ENCODE measurements around the gene PIGM.

PIGM gene

DNA sequence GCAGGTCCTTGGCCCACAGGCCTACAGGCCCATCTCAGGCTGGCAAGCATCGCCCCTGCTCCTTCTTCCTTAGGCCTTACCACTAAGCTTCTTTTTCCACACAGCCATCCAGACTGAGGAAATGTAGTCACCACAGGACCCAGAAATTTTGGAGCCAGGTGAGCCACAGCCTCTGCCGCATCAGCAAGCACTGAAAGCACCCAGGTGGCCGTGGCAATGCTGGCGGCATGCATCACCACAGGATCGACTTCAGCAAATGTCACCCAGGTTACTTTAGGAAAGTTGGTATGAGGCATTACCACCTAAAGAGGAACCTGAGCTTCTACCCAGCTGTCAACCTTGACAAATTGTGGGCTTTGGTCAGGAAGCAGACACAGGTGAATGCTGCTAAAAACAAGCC lies 11.6 kb downstream of the PIGM start:
- no peak for DNase-seq

DNA sequence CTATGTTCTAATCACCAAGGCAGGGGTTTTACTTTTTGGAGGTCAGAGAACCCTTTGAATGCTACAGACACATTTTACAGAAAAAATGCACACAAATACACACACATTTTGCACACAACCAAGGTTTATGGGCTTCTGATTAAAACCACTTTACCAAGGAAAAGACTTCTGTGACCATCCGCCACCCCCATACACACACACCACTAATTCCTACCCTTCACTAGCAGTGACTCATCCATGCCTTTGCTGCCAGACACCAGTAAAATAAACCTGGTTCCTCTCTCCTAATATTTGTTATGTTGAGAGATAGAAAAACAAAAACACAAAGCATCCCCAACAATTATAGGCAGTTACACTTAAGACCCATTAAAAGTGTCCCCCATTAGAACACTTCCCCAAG lies 12.9 kb downstream of the PIGM start:
- DNase-seq, result peak; percentile 23

DNA sequence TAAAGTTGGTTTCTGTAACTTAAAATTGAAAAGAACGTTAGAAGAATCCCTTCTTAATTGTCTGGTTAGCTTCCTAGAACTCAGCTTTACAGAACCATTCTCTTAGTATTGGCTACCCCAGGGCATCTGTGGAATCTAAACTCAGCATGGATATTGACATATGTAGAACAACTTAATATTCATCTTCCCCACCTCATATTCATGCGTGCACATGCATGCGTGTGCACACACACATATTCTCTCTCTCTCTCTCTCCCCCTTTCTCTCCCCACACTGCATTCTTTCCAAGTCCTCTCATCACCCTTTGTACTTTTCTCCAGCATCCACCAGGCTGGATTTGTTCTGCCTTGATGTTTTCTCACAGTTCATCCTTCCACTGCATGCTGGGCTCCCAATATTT lies 13.4 kb downstream of the PIGM start:
- no peak for DNase-seq

DNA sequence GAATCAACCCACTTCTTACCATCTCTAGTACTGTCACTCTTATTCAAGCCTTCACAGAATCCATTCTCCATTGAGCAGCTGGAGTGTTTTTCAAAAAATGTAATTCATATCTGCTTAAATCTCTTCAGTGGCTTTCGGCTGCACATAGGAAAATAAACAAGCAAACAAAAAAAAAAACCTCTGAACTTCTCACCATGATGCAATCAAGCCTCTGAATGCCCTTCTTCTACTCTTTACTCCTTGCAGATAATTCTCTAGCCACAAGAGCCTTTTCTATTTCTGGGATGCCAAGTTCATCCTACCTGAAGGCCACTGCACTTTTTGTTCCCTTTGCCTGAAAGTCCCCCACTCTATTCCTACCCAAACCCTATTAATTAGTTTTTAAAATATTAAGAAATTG lies 14.2 kb downstream of the PIGM start:
- DNase-seq, result no peak

DNA sequence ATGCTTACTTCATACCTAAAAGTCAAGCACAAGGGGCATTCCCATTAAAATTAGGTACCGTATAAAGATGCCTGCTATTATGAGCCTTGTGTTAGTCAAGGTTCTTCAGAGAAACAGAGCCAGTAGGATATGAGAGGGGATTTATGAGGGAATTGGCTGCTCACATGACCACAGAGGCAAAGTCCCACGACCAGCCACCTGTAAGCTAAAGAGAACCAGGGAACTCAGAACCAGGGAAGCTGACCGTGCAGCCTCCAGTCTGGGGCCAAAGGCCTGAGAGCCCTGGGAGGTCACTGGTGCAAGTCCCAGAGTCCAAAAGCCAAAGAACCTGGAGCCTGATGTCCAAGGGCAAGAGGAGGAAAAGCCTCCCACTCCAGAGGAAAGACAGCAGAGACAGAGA lies 20.0 kb downstream of the PIGM start:
- no peak for DNase-seq

DNA sequence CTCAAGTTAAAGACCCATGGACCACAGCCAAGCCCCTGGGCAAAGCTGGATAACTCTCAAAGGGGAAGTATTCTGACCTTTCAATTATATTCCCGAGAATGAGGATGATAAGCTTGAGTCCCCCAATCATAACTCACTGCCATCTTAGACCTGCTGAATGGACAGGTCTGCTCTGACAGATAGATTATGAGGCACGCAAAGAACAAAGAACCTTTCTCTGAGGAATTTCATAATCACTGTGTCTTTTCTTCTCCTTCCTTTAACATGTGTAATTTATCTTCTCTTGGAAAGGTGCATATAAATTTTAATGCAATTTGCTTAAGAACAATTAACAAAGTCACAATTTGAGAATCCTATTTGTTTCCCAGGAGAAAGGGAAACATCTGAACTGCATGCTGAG lies 22.0 kb downstream of the PIGM start:
- no peak for DNase-seq

DNA sequence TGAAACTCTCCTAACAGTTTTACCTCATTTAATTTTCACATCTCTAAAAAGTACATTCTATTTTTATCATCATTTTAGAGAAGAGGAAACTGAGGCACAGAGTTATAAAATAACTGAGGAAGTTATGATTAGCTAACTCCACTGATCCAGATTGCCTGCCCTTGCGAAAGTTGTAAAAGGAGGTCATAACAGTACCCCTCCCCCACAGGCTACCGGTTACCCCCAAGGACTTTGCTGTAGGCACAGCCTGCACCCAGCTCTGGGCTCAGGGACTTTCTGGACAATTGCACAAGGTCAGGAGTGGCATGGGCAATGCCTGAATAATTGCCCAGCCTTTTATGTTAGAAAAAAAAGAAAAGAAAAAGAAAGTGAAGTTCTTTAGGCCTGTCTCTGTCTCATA lies 22.7 kb downstream of the PIGM start:
- no peak for DNase-seq

DNA sequence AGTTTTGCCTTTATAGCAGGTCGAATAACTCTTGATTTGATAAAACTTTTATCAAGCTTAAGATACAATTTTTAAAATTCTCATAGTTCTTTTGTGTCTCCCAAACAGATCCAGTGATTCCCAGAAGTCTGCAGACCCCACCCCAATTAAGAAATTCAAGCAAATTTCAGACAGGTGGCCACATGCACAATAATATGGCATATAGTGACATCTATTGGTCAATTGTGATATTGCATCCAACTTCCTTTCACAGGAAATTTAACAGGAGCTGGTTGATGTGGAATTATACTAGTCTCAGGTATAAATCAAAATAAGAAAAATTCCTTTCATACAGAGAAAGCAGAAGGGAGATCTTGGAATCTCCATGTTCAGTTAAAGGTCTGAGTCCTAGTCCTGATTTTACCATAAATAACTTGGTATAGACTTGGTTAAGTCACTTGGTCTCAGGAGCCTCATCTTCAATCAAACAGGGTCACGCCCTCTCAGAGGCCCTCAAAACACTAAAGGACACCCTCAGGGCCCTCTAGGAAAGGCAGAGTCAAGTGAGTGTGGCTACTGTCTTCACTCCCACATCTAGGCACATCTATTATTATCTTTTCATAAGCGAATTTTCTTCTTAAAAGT lies 24.1 kb downstream of the PIGM start:
- no peak for DNase-seq

DNA sequence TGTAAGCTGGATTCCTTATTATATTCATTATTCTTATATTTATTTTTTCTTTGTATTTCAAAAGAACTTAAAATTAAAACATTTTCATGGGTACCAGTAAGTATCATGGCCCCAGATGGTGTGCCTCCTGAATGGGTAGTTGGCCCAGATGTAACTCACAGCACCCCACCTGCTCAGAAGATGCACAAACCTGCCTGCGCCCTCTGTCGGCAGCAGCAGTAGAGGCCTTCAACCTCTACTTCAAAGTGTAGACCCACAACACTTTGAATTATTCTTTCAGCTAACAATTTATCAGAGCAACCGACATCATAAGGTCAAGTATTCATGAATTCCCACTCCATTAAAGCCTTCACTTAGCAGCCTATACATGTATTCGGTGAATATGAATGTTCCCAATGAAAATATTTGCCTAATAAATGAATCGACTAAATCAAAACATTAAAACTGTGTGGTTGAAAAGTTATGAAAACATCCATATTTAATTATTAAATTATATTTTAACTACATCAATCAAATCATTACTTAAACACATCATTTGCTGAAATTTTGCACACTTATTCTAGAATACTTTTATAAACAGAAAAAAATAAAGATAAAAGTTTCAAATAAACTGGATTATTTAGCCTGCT lies 25.4 kb downstream of the PIGM start:
- peak; percentile 82 for DNase-seq

DNA sequence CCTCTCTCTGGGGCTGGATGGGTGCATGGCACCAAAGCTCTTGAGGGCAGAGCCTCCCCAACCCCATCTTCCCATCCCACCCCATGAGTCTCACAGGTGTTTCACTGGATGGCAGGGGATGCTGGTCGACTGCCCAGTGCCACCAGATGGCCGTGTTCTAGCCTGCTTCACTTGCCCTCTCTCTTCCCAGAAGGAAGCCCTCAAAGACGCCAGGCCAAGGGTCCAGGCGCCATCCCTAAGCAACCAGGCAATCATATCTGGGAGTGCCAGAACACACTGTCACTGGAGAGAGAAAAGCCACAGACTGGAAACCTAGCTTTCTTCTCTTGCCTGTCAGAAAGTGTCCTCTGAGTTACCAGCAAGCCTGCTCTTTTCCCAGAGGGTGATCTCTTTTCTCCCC lies 26.7 kb downstream of the PIGM start:
- no peak for DNase-seq

DNA sequence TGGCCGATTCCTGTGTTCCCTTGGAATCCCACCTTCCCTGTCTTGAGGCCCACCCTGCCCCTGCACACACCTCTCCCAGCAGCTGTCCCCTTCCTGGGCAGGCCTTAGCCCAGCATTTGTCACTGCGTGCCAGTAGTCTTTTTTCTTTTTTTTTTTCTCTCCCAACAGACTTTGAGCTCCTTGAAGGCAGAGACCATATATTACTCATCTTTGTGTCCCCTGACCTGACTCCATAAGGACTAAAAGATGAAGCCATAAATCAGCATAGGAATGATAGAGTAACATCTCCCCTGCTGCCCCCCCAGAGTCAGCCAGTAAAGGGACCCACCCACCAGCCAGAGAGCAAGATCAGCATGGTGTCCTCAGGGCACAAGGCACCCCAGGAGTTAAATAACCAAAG lies 27.4 kb downstream of the PIGM start:
- no peak for DNase-seq

DNA sequence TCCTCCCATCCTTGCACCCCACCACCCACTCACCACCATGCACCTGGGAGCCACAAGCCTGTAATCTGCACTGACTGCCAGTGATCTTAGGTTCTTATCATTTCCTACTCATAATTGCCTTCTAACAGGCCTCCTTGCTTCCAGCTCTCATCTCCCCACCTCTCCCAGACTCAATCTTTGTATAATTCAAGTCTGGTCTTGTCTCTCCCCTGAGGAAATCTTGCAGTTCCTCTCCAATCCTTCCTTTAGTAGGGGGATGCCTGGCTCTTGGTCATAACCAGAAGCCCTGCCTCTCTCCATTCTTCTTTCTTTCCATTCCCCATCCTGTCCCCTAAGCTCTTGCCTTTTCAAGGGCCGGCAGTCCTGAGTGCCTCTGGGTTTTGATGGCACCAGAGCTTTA lies 27.8 kb downstream of the PIGM start:
- DNase-seq, result no peak

DNA sequence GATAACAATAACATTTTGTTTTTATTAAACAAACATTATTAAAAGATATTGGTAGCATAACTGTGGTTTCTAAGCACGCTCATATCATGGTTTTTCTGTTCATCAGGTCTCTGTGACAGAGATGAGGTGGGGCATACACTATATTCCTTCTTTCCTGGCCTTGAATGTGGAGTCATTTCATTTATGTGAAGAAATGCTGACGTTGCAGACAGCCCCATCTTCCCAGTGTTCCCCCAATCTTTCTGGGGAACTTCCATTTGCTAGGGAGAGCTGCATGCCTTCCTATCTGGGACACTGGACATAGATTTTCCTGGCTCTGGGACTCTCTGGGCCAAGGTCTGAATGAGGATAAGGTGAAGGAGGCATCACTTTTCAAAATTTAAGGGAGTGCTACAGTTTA lies 30.4 kb downstream of the PIGM start:
- DNase-seq, result no peak

DNA sequence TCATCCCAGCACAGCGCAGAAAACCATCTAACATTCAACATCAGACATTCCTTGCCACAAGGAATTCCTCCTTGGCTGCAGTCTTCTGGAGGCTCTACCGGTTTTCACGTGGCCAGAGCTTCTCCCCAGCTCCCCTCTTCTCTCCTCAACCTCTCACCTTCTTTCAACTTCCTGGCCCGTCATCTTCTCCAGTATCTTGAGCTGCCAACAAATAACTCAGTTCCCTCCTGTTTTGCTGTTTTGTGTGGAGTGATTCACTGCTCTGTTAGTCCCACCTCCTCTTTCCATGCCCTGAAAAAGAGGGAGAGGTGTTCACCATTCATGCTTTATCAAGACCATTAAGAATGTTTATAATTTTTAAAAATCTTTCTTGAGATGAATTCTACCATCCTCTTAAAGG lies 32.6 kb downstream of the PIGM start:
- no peak for DNase-seq

DNA sequence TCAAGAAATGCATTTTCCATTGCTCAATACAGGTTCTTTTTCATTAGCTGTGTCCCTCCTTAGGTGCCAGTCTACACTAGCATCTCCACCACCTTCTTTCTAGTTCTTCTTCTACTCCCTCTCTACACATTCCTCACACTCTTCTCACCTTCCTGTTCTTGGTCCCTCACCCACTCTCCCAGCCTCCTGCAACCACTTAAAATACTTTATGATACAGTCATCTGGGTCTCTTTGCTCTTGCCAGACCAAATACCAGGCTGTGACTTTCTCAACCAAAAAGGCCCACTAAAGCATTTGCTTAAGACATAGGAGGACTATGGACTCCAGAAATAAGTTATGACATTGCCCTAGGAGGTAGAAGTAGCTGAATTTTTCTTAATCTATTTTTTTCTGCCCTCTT lies 35.1 kb downstream of the PIGM start:
- no peak for DNase-seq

DNA sequence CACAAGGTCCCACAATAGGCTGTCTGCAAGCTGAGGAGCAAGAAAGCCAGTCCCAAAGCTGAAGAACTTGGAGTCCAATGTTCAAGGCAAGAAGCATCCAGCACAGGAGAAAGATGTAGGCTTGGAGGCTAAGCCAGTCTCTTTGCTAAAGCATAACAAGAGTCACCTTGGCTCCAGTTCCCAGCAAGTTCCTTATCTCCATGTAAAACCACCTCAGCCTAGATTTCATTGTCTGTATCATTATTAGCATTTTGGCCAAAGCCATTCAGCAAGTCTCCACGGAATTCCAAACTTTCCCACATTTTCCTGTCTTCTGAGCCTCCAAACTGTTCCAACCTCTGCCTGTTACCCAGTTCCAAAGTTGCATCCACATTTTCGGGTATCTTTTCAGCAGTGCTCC lies 36.9 kb downstream of the PIGM start:
- no peak for DNase-seq

DNA sequence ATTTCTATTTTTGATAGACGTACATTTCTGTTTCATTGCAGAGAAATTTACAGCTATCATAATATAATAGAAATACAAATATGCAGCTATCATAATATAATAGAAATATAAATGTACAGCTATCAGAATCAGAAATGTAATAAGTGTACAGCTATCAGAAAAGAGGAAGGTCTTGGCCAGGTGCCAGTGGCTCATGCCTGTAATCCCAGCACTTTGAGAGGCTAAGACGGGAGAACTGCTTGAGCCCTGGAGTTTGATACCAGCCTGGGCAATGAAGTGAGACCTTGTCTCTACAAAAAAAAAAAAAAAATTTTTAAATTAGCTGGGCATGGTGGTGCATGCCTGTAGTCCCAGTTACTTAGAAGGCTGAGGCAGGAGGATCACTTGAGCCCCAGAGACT lies 37.9 kb downstream of the PIGM start:
- no peak for DNase-seq

DNA sequence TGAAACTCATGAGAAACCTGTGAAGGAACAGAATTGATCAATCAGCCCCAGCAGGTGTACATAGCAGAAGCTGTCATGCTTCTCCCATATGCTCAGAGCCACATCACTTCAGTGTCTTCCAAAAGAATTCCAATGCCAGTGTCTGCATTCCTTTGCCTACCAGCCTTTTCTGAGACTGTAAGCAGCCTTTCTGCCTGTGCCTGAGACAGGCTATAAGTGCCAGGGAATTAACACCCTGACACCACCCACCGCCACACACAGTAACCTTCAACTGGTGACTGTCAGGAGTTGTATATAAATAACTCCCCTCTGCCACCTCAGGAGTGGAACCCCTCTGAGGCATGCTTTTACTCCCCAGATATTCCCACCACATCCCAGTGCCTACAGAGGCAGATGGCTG lies 39.6 kb downstream of the PIGM start:
- no peak for DNase-seq

DNA sequence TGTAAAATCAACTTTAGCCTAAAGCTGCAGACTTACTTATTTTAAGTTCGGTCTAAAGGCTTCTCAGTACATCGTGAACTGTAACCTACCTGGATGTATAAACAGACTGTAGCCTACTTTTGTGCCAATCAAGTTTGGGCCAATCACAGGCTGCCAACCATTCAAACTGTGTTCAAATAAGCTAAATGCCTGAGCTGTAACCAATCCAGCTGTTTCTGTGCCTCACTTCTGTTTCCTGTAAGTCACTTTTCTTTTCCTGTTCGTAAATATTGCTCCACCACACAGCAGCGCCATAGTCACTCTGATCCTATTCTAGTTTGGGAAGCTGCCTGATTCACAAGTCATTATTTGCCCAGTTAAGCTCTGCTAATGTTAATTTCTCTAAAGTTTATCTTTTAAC lies 40.3 kb downstream of the PIGM start:
- peak; percentile 7 for DNase-seq

DNA sequence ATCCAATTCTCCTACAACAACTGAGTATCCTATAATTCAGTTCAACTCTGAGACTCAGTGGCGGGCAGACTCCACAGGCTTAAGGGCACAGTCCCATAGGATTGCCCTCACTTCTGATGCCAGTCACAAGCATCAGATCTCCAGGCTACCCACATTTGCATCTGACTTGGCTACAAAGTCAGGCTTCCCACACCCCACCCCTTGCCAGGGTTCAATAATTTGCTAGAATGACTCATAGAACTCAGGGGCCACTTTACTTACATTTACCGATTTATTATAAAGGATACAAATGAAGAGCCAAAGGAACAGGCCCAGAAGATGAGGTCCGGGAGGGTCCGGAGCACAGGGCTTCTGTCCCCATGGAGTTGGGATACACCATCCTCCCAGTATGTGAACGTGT lies 41.8 kb downstream of the PIGM start:
- DNase-seq, result no peak

DNA sequence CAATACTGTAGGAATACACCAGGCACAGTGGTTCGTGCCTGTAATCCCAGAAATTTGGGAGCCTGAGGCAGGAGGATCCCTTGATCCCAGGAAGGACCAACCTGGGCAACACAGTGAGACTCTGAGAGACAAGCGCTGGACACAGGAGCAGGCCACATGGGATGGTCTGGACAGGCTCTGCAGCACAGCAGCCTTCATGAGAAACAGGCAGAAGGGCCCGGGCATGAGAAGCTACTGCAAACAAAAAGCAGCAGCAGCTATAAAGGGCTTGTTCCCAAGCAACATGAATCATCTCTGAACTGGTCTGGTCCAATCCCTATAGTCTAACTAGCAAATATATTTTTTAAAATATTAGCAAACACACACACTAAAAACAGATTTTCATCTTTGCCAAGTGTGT lies 42.2 kb downstream of the PIGM start:
- no peak for DNase-seq

DNA sequence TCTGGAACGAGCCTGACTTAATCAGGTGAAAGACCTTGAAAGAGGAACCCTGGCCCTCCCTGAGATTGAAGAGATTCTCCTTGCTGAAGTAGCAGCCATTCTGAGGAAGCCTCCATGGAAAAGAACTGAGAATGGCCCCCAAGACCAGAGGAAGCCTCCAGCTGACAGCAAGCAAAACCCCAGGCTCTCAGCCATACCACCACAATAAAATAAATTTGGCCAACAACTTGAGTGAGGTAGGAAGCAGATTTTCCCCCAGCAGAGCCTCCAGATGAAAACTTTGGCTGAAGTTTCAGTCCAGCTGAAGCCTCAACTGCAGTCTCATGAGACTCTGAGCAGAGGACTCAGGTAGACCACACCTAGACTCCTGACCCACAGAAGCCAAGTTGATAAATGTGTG lies 43.8 kb downstream of the PIGM start:
- no peak for DNase-seq

DNA sequence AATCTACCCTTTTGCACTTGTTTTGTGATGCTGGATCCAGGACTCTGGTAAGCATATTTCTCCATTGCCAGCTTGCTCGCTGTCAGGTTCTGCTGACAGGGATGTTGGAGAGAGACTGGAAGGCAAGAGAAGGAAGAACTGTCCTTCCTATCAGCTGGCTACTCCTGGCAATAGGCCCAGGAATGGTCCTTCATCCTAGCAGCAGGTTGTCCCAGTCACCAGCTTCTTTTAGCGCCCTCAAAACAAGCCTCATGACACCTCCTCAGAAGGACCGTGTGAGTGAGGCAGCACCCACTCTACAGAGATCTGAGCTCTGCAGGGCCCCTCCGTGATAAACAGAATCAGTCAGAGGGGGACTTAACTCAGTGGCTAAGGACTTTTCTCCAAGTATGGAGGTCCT lies 44.6 kb downstream of the PIGM start:
- no peak for DNase-seq

DNA sequence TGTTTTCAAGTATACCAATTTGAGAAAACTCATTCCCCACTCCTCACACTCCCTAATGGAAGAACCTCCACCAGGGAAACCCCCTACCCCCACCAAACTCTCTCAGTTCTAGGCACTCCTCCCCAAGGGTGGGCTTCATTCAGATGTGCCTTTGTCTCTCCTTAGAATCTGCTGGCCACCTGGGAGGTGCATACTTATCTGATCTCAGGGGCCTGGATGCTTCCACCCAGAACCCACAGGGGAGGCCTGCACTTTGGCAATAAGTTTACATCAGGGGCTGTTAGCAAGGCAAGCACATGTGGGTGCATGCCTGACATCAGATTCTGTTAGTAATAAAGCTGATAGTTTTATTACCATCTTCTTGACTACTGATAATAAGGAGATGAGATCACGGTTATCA lies 45.3 kb downstream of the PIGM start:
- no peak for DNase-seq

DNA sequence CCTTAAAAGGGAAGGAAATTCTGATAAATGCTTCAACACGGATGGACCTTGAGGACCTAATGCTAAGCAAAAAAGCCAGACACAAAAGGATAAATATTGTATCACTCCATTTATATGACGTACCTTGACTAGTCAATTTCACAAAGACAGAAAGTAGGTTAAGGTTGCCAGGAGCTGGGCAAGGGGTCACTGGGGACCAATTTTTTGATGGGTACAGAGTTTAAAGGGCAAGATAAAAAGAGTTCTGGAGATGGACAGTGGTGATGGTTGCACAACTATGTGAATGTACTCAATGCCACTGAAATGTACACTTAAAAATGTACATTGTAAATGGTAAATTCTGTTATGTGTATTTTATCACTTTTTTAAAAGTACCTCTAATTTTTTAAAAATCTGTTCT lies 45.7 kb downstream of the PIGM start:
- DNase-seq, result no peak

DNA sequence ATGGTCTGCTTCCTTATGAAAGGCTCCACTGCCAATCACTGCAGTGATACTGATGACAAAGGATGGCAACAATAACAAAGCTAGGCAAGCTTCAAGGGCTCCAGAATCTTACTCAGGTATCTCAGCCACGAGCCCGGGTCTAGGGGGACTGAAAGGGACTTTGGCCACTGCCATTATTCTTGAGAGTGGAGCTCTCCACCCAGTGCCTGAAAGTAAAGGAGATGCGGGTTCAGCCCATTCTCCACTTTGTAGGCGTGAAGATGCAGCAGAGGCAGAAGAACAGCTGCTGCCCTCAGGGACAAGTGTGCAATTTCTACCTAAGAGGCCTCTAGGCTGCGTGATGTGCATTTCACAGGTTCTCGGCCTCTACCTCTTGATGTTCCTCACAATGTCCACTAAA lies 46.3 kb downstream of the PIGM start:
- no peak for DNase-seq

All from activated CD4-positive, alpha-beta T cell treated with anti-CD3 and anti-CD28 coated beads for 48 hours (primary cell).